Activated CD8-positive, alpha-beta memory T cell treated with anti-CD3 and anti-CD28 coated beads for 24 hours (primary cell): ENCODE results near the gene PDE8B.

Source experiments
- DNase-seq: peaks from one replicate; pipeline ENCODE4 v3.0.0-alpha.2; 2020

PDE8B gene

DNA sequence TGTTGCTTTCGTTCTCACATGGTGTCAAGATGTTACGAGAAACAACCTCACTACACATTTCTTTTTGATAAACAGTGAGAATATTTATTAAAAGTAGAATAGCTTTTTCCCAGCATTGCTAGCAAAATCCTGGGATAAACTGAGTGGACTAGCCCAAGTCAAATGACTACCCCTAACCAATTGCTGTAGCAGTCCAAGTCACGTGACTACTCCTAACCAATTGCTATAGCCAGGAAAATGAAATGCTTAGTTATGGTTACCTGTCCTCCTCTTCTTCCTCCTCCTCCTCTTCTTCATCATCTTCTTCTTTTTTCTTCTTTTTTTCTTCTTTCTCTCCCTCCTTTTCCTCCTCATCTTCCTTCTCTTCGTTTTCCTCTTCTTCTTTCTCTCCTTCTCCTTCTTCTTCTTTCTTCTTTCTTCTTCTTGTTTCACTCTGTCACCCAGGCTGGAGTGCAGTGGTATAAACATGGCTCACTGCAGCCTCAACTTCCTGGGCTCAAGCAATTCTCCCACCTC is 85.4 kb downstream of the PDE8B start:
- no peak for DNase-seq

DNA sequence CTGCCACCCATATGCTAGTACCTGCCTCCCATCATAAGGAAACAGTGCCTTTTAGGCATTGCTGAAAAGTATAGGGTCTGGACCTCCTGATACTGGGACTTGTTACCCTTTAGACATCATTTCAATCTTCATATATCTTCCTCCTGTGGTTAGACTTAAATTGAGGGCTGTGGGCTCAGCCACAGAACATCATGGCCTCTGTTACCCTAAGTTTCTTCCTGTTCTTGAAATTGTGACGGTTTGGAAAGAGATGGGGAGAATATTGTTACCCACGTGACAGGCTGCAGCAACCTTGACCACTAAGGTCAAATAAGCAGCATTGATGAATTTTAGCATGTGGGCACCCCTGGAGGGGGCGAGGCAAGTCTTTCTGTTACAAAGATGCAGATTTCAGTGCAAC is 87.7 kb downstream of the PDE8B start:
- no peak for DNase-seq

DNA sequence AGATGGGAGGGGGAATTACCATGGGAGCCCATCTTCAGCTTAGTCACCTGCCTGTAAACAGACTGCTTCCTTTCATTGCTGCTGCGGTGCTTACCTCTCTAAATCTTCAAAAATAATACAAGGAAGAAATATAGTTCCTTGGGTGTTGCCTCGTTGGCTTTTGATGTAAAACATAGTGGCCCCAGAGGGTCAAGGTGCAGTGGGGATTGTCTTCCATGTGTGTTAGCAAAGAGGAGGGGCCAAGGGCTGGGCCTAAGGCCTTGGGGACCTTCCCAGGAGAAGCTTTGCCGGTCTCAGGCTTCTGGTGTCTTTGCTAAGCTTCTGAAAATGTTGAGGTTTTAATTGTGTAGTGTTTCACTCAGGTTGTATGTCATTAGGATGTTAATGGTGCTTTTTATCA is 90.0 kb downstream of the PDE8B start:
- no peak for DNase-seq

DNA sequence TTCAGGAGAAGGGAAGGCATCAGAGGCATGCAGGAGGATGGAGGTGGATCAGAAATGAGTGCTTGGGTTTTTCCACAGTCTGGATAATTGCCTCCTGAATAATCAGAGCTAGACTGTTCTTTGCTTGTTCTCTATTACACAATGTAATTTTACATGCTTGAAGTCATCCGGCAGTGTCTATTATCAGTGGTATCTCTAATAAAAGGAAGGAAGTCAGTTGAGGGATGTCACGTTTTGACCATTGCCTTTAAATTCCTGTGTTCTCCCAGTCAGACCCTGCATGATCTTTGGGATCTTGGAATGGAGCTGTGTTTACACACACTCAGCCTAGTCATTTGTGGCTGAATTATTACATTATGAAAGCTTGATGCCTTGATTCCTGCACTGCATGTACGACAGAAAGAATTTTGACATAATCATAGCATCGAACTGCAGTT is 91.0 kb downstream of the PDE8B start:
- no peak for DNase-seq

DNA sequence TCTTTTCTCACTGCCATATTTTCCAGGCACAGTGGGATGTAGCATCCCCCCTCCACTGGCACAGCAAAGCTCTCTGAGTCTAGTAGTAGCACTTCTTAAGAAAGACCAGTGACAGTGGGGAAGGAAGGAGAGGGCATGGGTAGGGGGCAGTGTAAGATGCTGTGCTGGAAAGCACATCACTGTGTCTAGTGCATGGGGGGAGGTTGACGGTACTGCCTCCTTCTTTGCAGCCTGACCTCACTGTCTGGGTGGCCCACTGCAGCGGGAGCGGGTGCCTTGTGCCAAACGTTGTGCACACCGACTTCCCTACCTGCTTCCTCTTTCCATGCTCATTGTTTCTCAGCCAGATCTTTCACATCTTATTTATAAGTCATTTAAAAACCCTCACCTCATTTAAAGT is 91.8 kb downstream of the PDE8B start:
- no peak for DNase-seq

DNA sequence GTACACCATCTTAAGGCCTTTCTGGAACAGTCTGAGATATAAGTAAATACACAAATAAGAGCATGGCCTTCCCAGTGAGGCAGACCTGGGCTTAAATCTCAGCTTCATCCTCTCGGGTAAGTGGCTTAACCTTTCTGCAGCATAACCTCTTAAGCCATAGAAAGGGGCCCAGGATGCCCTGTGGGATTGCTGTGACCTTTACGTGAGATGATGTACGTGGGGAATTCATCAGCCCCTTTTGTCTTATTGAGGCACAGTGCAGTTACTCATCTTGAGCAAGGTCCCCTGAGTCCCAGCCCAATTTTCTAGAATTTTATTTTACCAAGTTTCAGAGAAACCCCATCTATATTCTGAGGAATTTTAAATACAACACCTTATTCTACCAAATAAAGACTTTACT is 92.2 kb downstream of the PDE8B start:
- no peak for DNase-seq

DNA sequence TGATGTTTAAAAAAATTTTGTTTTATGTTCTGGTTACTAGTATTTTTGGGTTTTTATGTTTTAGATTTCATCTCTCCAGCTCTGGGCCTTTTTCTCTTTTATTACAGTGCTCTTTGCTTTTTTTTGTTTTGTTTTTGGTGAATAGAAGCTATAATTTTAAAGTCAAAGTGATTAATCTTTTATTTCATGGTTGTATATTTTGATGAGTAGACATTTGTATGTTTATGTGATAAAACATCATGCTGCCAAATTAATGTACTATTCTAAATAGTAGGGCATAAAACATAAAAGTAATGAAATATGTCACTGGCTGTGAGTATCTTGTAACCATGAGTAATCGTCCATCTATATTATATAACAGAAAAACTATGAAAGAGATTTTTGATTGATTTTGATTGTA is 93.9 kb downstream of the PDE8B start:
- no peak for DNase-seq

DNA sequence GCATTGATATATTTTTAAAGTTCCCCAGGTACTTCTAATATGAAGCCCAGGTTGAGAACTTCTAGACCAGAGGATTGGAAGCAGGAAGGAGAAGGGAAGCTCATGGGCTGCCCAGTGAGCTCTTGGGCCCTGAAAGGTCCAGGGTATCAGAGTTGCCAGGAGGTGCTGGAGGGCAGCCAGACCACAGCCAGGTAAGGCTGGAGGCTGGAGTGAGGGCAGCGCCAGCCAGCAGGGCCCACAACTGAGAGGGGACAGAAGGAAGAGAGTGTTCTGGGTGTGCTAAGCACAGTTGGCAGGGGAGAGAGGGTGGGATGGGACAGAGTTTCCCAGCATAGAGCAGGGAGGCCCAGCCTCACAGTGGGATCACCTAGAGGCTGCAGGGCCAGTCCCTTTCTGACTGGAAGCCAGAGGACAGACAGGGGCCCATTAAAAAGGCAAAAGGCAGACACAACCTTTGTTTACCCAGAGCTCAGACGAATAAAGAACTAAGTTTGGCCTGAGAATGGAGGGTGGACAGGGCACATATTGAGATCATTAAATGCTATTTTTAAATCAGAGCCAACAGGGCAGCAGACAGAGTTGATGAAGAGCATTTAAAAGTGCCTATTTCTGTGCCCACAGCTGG is 94.9 kb downstream of the PDE8B start:
- no peak for DNase-seq

DNA sequence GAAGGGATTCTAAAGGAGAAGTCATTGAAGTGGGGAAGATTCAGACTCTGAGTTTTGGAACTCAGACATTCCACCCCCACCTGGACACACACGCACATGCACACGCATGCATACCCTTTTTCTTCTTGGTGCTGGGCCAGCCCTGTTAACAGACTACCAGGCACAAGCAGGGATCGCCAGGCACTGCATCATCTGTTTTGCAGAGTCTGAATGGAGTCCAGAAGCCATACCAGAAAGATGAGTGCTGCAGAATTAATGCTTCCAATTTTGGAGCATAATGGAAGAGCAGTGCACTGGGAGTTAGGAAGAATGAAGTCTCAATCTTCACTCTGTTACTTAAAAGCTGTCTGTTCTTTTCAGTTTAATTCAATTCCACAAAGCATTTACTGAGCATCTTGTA is 95.5 kb downstream of the PDE8B start:
- no peak for DNase-seq

DNA sequence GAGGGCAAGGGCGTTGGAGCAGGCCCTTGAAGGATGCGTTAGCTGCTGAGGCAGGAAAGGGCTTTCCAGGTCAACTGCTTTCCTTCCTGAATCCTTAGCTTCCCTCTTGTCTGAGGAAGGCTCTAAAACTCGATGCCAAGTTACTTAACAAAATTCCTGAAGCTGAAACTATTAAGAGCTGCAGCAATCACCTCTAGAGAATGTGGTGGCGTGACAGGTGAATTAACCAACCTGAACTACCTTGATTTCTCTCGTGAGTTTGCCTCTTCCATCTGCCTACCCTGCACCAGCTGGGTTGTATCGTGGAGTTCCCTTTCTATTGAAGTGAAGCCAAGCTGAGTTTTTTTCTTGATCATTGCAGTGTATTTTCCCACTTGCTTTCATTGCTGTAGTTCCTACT is 96.1 kb downstream of the PDE8B start:
- DNase-seq: no peak

DNA sequence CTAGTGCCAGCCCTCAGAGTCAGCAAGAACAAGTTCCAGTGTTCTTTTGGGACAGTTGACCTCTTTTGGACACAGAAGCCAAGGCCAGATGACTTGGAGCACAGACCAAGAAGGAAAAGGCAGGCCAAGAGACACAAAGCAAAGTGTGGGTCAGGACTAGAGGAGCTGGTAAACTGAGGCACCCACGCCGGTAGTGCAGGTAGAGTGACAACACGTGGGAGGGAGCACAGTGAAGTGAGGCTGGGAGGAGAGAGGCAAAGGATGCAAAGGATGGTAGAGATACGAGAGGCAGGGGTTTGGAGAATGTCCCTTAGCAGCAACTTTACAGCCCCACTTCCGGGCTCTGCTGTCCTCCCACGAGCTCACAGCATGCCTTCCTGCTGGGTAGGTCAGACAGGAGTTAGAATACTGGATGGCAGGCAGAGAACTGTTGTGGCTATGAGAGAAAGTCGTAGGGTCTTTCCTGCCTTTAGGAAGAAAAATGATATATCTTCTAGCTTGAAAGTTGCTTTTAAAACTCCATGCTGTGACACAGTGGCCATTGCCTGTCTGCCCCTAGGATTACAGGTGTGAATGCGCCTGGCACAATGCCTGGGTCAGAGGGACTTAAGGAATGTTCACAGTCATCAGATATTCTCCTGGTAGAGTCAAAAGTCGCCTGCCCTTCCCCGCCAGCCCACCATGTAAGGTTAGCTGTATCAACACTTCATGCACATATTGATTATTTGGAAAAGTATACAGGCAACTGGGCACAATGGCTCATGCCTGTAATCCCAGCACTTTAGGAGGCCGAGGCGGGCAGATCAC is 97.9 kb downstream of the PDE8B start:
- no peak for DNase-seq

DNA sequence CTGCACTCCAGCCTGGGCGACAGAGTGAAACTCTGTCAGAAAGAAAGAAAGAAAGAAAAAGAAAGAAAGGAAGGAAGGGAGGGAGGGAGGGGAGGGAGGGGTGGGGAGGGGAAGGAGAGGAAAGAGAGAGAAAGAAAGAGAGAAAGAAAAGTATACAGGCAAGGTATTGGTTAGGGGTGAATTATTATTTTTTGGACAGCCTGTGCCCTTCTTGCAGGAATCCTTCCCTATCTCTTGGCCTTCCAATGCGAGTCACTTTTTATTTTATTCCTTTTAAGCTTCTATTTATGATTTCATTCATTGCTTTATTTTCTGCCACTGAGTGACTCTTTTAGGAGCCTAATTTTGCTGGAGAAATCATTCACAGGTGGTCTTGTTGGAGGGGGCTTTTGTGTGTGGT is 98.7 kb downstream of the PDE8B start:
- no peak for DNase-seq

DNA sequence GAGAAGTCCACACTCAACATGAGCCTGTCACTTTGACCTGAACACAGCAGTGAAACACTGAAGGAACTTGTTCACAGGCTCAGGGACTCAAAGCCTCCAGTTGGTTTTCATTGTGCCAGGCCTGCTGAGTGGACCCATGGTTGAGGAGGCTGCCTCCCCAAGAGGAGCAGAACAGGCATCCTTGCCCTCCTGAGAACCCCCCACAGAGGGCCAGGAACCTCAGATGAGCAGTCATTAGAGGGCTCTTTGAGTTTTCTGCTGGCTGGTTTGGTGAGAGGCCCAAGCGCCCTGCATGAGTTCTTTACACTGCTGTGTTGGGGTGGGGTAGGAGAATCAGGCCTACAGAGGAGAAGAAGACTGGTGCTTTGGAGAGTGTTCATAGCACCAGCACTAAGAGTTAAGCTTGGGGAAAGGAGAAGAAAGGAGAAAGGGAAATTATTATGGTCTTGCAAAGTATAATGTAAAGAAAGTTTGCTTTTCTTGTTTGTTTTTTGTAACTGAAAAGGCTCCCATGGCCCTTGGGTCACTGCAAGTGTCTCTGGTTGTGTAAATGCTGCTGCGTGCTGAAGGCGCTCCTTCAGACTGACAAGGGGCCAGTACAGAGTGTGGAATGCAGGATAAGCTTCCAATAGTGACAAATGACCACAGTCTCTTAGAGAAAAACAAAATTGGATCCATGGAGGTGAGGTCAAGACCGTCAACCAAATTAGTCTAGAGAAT is 100.2 kb downstream of the PDE8B start:
- DNase-seq: no peak

DNA sequence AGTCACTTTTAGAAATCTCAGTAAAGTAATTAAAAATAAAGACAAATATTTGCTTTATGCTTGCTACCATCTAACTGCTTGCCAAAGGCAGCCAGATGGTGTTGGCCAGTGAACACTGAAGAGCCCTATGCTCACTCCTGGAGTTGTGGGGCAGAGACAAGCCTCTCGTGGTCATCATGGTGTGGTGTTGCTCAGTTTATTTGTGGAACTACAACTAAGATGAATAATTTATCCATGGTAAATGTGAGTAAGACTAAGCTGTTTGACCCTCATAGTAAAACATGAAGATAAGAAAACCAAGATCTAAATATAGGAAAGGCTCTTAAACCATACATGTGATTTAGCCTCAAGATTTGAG is 100.7 kb downstream of the PDE8B start:
- no peak for DNase-seq

DNA sequence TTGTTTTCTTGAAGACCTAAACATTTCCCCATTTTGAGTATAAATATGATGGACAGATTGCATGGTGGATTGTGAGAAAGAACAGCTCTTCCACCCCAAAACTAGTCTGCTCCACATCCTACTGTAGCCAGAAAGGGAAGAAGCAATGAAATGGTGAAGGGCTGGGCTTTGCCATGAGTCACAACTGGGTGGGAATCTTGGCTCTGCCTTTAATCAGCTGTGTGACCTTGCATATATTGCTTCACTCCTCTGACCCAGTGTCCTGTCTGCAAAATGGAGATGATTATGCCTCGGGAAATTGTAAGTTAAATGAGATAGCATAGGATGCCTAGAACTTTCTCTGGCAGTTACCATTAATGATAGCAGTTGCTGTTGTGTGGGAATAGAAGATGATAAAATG is 101.9 kb downstream of the PDE8B start:
- DNase-seq: no peak

DNA sequence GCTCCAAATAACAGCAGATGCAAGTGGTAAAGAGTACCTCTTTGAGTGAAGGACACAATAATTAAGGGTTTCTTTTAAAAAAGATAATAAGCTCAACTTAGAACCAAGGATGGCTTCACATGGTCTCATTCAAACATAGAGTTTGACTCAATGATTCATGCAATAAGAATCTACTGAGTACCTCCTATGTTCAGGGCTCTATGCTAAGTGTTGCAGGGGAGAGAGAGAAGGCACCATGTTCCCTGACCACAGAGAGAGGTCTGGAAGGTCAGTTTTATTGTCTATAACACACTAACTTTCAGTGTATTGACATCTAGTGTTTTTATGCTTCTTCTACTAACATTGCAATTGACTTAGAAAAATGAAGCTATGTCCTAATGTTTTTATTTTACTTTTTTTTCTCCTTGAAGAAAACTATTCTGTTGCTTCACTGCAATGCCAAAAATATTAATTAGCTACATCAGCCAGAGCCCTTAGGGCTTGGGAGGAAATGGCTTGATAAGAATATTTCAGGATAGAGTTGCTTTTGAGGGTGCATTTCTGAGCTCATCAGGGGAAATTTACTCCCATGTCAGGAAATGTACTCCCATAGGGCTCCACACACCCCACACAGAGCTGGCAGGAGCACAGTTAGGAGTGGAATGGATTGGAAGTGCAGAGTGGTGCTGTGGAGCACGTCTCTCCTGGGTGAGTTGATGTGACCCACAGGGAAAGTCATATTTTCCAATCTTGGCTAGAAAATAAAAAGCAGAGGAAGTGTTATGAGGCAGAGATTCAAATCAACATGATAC is 106.6 kb downstream of the PDE8B start:
- no peak for DNase-seq

DNA sequence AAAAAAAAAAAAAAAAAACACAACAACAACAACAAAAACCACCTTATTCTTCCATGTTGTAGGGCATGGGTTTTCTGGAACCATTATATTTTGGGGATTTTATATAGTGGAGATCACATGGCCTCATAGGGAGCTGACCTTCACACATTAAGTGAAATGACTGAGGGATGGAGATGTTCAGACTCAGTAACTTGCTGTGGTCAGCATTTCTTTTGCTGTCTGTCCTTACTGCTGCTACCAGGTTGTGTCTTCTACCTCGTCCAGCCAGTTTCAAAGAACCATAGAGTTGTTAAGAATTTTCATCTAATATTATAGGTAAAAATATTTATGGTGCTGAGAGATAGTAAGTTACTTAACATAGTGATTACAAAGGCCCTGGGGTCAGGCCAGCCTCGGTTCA is 107.6 kb downstream of the PDE8B start:
- DNase-seq: no peak

DNA sequence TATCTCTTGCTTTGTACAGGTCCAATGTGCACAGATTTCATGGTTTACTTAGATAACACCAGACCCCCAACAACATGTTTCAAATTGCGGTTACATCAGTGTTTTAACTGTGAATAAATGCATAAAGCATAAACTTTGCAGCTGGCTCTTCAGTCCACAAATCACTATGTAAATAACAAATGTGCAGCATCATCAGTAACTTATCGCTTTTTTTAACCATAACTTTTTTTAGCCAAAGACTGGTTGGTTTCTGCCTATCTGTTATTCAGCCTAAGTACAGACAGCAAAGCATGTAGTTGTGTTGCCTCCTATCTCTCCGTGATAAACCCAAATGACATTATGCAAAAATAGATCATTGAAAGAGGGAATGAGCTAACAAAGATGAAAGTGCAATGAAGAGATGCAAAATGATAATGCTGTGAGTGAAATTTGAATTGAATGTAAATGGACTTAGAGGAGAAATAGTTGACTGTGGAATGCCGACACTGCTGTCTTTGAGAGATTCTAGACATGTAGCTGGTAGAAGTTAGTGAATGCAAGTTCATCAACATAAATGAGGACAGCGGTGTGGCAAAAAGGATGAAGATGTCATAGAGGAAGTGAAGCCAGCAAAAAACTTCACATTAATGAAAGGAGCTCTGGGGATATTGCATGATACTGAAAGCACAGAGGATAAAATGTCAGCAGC is 108.8 kb downstream of the PDE8B start:
- DNase-seq: no peak

DNA sequence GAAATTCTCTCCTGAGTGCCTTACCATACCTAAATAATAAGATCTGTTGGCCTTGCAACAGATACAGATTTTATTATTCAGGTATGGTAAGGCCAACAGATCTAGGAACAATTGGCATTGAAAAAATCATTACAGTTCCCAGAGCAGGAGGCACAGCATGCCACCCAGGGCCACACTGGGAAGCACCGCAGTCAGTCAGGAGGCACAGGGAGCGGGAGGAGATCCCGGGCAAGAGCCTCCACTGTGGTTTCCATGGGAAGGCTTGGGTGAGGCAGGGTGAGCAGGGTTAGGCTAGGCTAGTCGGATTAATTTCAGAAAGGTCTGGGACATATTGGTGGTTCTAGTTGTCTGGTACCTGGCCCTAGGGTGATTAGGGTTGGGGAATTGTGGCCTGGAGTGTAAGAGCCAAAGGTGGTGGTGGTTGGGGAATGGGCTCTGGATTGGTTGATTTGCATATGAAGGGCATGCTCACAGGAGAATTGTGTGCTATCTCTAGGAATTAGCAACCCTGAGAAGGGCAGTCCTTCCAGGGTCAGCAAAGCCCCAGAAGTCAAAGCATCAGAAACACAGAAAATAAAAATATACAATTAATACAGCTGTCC is 111.4 kb downstream of the PDE8B start:
- DNase-seq: no peak

DNA sequence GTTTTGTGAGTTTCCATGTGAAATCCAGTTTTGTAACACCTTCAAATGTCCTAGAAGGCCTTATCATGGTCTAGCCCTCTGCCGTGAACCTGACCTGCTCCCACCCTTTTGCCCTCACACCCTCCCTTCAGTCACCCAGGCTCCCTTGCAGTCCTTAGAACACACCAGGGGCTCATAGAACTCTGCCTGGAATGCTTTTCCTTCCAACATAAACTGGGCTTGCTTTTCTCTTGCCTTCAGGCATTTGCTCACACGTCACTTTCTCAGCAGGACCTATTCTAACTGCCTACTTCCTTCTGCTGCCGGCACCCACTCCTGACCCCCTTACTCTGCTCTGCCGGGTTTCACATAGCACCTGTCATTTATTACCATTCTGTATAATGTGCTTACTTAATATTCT is 111.9 kb downstream of the PDE8B start:
- DNase-seq: no peak

DNA sequence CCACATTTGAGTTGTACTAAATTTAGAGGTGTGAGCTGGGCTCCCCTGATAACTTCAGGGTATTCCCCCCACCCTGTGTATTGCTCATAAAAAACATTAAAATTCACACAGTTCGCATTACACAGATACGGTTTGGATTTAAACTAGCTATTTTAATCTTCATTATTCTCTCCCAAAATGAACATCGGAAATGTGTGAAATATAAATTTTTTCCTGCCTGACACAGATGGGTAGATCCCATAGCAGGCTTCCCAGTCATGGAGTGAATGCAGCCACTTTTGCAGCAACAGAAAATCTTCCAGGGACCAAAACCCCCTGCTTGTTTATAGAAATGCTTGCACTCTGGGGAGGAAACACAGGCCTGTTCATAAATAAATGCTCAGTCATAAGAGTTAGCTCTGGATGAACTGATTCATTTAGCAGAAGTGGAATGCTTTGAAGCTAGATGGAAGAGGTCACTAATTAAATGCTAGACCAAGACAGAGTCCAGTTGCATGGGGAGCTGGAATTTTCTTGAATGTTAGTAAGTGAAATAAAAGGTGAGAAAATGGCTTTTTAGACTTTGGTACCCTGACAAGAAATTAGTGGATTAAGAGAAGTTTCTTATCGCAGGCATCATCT is 115.6 kb downstream of the PDE8B start:
- no peak for DNase-seq
